HL-60 (cell line): ENCODE measurements around the gene CCDC117.

Source experiments
- GABPA ChIP-seq: IDR thresholded peaks from 2 replicates; pipeline ENCODE4 v1.6.1; 2012; ENCODE audit warnings: low read depth
- POLR2AphosphoS5 ChIP-seq: IDR thresholded peaks from 2 replicates; pipeline ENCODE4 v1.6.1; 2012; ENCODE audit warnings: low read depth
- SPI1 ChIP-seq: IDR thresholded peaks from 2 replicates; pipeline ENCODE4 v1.6.1; 2012; ENCODE audit warnings: low read depth, mild to moderate bottlenecking, borderline replicate concordance
- TF ChIP-seq, protein P1 (sequence below): IDR thresholded peaks from one replicate; pipeline ENCODE4 v1.5.1; 2011; ENCODE audit warnings: low read length, control low read depth, inconsistent platforms; ENCODE audit not compliant: insufficient read depth
- TF ChIP-seq, protein P2 (sequence below): IDR thresholded peaks from 2 replicates; pipeline ENCODE4 v1.6.1; 2012; ENCODE audit warnings: low read depth; ENCODE audit not compliant: insufficient replicate concordance

DNA sequence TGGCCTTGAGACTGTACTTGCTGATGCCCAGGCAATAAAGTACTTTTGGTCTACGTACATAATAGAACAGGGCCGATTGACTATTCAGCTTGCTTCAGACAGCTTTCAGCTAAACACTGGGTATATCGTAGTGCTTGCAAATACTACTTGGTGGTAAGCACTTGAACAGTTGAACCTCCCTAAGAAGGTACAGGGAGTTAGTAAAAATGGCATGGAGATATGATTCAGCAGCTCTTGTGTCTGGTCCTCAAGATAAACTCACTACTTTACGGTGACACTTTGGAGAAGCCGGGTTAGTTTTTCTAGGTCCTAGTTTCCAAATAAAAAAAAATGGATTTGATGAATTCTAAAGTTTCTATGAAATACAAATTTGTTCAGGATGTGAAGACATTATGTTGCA, 7.3 kb downstream of the CCDC117 start:
- TF ChIP-seq, protein P1, sequence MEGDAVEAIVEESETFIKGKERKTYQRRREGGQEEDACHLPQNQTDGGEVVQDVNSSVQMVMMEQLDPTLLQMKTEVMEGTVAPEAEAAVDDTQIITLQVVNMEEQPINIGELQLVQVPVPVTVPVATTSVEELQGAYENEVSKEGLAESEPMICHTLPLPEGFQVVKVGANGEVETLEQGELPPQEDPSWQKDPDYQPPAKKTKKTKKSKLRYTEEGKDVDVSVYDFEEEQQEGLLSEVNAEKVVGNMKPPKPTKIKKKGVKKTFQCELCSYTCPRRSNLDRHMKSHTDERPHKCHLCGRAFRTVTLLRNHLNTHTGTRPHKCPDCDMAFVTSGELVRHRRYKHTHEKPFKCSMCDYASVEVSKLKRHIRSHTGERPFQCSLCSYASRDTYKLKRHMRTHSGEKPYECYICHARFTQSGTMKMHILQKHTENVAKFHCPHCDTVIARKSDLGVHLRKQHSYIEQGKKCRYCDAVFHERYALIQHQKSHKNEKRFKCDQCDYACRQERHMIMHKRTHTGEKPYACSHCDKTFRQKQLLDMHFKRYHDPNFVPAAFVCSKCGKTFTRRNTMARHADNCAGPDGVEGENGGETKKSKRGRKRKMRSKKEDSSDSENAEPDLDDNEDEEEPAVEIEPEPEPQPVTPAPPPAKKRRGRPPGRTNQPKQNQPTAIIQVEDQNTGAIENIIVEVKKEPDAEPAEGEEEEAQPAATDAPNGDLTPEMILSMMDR = no peak
- TF ChIP-seq POLR2AphosphoS5 = no peak
- no peak for TF ChIP-seq GABPA
- TF ChIP-seq, protein P2, sequence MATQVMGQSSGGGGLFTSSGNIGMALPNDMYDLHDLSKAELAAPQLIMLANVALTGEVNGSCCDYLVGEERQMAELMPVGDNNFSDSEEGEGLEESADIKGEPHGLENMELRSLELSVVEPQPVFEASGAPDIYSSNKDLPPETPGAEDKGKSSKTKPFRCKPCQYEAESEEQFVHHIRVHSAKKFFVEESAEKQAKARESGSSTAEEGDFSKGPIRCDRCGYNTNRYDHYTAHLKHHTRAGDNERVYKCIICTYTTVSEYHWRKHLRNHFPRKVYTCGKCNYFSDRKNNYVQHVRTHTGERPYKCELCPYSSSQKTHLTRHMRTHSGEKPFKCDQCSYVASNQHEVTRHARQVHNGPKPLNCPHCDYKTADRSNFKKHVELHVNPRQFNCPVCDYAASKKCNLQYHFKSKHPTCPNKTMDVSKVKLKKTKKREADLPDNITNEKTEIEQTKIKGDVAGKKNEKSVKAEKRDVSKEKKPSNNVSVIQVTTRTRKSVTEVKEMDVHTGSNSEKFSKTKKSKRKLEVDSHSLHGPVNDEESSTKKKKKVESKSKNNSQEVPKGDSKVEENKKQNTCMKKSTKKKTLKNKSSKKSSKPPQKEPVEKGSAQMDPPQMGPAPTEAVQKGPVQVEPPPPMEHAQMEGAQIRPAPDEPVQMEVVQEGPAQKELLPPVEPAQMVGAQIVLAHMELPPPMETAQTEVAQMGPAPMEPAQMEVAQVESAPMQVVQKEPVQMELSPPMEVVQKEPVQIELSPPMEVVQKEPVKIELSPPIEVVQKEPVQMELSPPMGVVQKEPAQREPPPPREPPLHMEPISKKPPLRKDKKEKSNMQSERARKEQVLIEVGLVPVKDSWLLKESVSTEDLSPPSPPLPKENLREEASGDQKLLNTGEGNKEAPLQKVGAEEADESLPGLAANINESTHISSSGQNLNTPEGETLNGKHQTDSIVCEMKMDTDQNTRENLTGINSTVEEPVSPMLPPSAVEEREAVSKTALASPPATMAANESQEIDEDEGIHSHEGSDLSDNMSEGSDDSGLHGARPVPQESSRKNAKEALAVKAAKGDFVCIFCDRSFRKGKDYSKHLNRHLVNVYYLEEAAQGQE = no peak
- TF ChIP-seq SPI1 = no peak
